ENCODE measurements around the gene SERINC5.
A peak's percentile ranks its signal among the peaks of the same experiment; 100 is the strongest.

SERINC5 gene

GRCh38 chr5:80250801-80251200 is 5.0 kb downstream of the SERINC5 start:
- H3K4me1 Mint-ChIP-seq, result peaks cover 81% of the 10 kb centered on the region
- no peaks in the 10 kb centered on the region for H3K27me3 Mint-ChIP-seq (ENCODE audit: low read depth, poor library complexity)
- peaks cover 10% of the 10 kb centered on the region for H3K36me3 Mint-ChIP-seq (ENCODE audit: low read depth)
- H3K9me3 Mint-ChIP-seq, result no peaks in the 10 kb centered on the region
- DNase-seq, result no peak
- TF ChIP-seq, protein P1, sequence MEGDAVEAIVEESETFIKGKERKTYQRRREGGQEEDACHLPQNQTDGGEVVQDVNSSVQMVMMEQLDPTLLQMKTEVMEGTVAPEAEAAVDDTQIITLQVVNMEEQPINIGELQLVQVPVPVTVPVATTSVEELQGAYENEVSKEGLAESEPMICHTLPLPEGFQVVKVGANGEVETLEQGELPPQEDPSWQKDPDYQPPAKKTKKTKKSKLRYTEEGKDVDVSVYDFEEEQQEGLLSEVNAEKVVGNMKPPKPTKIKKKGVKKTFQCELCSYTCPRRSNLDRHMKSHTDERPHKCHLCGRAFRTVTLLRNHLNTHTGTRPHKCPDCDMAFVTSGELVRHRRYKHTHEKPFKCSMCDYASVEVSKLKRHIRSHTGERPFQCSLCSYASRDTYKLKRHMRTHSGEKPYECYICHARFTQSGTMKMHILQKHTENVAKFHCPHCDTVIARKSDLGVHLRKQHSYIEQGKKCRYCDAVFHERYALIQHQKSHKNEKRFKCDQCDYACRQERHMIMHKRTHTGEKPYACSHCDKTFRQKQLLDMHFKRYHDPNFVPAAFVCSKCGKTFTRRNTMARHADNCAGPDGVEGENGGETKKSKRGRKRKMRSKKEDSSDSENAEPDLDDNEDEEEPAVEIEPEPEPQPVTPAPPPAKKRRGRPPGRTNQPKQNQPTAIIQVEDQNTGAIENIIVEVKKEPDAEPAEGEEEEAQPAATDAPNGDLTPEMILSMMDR (IDR thresholded peaks at IDR 0.05), result no peak
- H3K27ac Mint-ChIP-seq, result peak overlapping the region; percentile 94
- no peak overlapping the region for H3K4me3 Mint-ChIP-seq

DNA sequence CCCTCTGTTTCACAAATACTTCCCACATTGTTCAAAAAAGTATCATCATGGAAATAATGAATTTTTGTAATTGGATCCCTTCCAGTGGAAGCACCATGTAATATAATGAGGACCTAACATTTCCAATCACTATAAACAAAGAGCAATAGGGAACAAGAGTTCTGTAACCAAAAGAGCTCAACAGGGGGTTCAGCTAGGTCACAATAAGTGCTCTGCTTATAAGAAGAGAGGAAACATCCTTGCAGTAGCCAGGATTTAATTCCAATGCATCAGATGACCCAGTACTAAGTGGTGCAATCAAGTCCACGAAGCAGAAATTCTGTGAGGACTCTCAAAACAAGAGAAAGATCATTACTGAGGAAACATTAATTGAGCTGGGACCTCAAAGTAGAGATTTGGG is 5.9 kb downstream of the SERINC5 start:
- Mint-ChIP-seq H3K4me1 (peaks cover 86% of the 10 kb centered on the region), H3K27me3 (ENCODE audit: low read depth, poor library complexity) (no peaks in the 10 kb centered on the region), H3K36me3 (ENCODE audit: low read depth) (peaks cover 15% of the 10 kb centered on the region), H3K27ac (peak overlapping the region; percentile 47), H3K4me3 (no peak overlapping the region), H3K9me3 (peaks cover 5% of the 10 kb centered on the region)
- TF ChIP-seq, protein P1 (IDR thresholded peaks at IDR 0.05), result no peak
- no peak for DNase-seq

DNA sequence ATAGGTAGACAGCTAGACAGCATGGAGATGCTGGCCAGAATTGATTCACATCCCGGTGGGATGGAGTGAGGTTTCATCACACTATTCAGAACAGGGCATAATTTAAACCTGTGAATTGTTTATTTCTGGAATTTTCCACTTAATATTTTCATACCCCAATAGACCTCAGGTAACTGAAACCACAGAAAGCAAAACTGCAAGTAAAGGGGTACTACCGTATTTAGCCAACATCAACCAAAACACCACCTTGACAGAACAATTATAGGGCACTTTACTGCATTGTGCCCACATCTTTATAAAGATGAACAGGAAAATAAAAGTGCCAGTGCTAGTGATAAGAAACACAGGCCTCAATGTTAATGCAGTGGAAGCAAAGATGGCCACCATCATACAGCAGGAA is 7.5 kb downstream of the SERINC5 start:
- Mint-ChIP-seq H3K27me3 (ENCODE audit: low read depth, poor library complexity) (no peaks in the 10 kb centered on the region), H3K9me3 (peaks cover 16% of the 10 kb centered on the region), H3K4me3 (no peak overlapping the region), H3K4me1 (peaks cover 73% of the 10 kb centered on the region), H3K27ac (peak overlapping the region; percentile 92), H3K36me3 (ENCODE audit: low read depth) (peaks cover 27% of the 10 kb centered on the region)
- DNase-seq, result no peak
- TF ChIP-seq, protein P1 (IDR thresholded peaks at IDR 0.05), result no peak

GRCh38 chr5:80246995-80247729 is 8.7 kb downstream of the SERINC5 start:
- DNase-seq, result peak; percentile 31
- peaks cover 28% of the 10 kb centered on the region for H3K9me3 Mint-ChIP-seq
- peak overlapping the region; percentile 91 for H3K27ac Mint-ChIP-seq
- TF ChIP-seq, protein P1 (IDR thresholded peaks at IDR 0.05), result no peak
- H3K36me3 Mint-ChIP-seq (ENCODE audit: low read depth), result peaks cover 38% of the 10 kb centered on the region
- peaks cover 61% of the 10 kb centered on the region for H3K4me1 Mint-ChIP-seq
- H3K27me3 Mint-ChIP-seq (ENCODE audit: low read depth, poor library complexity), result no peaks in the 10 kb centered on the region
- H3K4me3 Mint-ChIP-seq, result peak overlapping the region; percentile 64

GRCh38 chr5:80246001-80246758 is 9.7 kb downstream of the SERINC5 start:
- Mint-ChIP-seq H3K9me3 (peaks cover 38% of the 10 kb centered on the region), H3K36me3 (ENCODE audit: low read depth) (peaks cover 48% of the 10 kb centered on the region), H3K4me3 (peak overlapping the region; percentile 53), H3K4me1 (peaks cover 52% of the 10 kb centered on the region), H3K27me3 (ENCODE audit: low read depth, poor library complexity) (no peaks in the 10 kb centered on the region), H3K27ac (peak overlapping the region; percentile 91)
- TF ChIP-seq, protein P1 (IDR thresholded peaks at IDR 0.05), result no peak
- no peak for DNase-seq
